Activated CD4-positive, alpha-beta T cell treated with anti-CD3 and anti-CD28 coated beads, Interleukin-2, amount 50 U/mL, for 48 hours (primary cell): ENCODE measurements around the gene CREB3L4.
"Not testable (repeated sequence)": the region's sequence is repeated elsewhere in the genome, so short reads cannot be mapped to it uniquely, and the experiment has no call there.

Source experiments
- DNase-seq, 2 experiments: peaks; one replicate each; pipeline ENCODE4 v3.0.0-alpha.2; 2020

The CREB3L4 gene

GRCh38 chr1:153959454-153959853, 8.2 kb upstream of the CREB3L4 start:
- no peak for DNase-seq

GRCh38 chr1:153960206-153960605, 7.5 kb upstream of the CREB3L4 start:
- DNase-seq: no peak

- no peak for DNase-seq
Measured at GRCh38 chr1:153961421-153961820, 6.3 kb upstream of the CREB3L4 start.

- no peak for DNase-seq
Measured at GRCh38 chr1:153962088-153963029, 5.3 kb upstream of the CREB3L4 start.

GRCh38 chr1:153963030-153963849, 4.5 kb upstream of the CREB3L4 start, which contains the start of gene SLC39A1:
SLC39A1 (minus strand) TSS chr1:153963537; CDS start chr1:153962715, 822 bp downstream.
- DNase-seq: peak; percentile 99

GRCh38 chr1:153963850-153964331, 3.8 kb upstream of the CREB3L4 start:
- DNase-seq: no peak

GRCh38 chr1:153968000-153968363, 280 bp downstream of the CREB3L4 start:
- no peak for DNase-seq

- no peak for DNase-seq
Measured at GRCh38 chr1:153968408-153968807, 706 bp downstream of the CREB3L4 start.

- DNase-seq: no peak
Measured at GRCh38 chr1:153968972-153969371, 1.3 kb downstream of the CREB3L4 start.

GRCh38 chr1:153970346-153970745, 2.6 kb downstream of the CREB3L4 start:
- no peak for DNase-seq

GRCh38 chr1:153973071-153973470, 5.4 kb downstream of the CREB3L4 start:
- DNase-seq: no peak

GRCh38 chr1:153973525-153973924, 5.8 kb downstream of the CREB3L4 start:
- DNase-seq: no peak

- no peak for DNase-seq
Measured at GRCh38 chr1:153976819-153977249, 9.1 kb downstream of the CREB3L4 start.

- peak; percentile 86 to 90 for DNase-seq
Measured at GRCh38 chr1:153977250-153978240, 9.8 kb downstream of the CREB3L4 start, which contains the start of gene JTB. JTB (minus strand) TSS chr1:153977674; CDS start chr1:153977252, 422 bp downstream.

GRCh38 chr1:153978274-153978909, 10.7 kb downstream of the CREB3L4 start:
- DNase-seq: no peak

- DNase-seq: not testable (repeated sequence)
Measured at GRCh38 chr1:153979091-153979490, 11.4 kb downstream of the CREB3L4 start.

- not testable (repeated sequence) for DNase-seq
Measured at GRCh38 chr1:153981735-153982134, 14.0 kb downstream of the CREB3L4 start.

- no peak for DNase-seq
Measured at GRCh38 chr1:153984123-153984894, 16.6 kb downstream of the CREB3L4 start.

GRCh38 chr1:153985341-153985912, 17.7 kb downstream of the CREB3L4 start:
- peak; percentile 49 to 60 for DNase-seq
